GM19193 (cell line): Measurements from ENCODE around the gene FIBCD1.

Experiments
- POLR2A ChIP-seq: IDR thresholded peaks from 4 replicates; pipeline ENCODE4 v1.6.1; 2011; ENCODE audit not compliant: insufficient read depth, insufficient read length; ENCODE audit errors: extremely low read depth

The FIBCD1 gene

DNA sequence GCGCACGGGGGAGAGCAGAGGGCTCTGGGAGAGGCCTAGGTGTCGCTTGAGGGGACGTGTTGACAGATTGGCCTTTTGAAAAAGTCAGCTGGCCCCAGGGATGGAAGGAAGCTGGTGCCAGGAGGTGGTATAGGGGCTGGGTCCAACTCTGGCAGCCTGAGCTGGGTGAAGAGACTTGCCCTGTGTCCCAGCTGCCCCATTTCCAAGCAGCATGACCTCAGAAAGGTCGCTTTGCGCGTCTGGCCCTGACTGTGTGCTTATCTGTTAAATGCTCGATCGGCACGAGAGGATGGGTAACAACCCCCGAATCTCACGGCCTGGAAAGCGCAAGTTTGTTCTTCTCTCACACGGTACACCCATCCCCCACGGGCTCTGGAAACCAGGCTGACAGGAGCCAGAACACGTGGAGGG lies 38.8 kb upstream of the FIBCD1 start:
- no peak for TF ChIP-seq POLR2A

DNA sequence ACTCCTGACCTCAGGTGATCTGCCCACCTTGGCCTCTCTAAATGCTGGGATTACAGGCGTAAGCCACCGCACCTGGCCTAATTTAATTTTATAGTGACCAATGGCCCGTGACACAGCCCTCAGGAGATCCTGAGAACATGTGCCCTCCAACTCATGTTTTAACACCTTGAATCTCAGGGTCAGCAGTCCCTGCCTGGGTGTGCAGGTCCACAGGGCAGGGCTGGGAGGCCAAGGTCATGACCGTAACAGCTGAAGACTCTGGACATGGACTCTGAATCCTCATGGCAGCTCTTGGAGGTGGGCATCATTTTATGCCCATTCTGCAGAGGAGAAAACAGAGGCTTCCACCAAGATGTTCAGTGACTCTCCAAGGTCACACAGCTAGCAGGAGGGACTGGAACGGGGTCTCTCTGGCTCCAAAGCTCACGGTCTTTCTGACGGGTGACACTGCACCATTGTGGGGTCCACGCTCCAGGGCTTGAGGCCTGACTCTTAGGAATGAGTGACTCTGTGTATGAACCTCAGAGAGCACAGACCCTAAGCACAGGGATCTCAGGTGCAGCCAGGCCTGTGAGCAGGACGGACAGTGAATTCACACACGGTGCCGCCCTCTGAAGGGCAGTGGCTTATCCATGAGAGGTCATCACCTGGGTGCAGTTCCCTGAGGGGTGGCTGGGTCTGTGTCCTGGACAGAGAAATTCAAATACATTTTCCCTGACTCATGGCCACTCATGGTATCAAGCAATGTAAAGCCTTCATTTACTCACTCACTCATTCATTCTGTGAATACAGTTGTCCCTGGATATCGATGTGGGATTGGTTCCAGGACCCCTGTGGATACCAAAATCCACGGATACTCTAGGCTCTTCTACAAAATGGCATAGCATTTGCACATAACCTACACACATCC lies 37.1 kb upstream of the FIBCD1 start:
- TF ChIP-seq POLR2A = no peak

DNA sequence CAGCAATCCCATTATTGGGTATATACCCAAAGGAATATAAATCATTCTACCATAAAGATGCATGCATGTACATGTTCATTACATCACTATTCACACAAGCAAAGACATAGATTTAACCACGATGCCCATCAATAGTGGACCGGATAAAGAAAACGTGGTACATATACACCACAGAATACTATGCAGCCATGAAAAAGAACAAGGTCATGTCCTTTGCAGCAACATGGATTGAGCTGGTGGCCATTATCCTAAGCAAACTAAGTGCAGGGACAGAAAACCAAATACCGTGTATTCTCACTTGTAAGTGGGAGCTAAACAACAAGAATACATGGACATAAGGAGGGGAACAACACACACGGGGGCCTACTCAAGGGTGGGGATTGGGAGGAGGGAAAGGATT lies 36.1 kb upstream of the FIBCD1 start:
- no peak for TF ChIP-seq POLR2A

DNA sequence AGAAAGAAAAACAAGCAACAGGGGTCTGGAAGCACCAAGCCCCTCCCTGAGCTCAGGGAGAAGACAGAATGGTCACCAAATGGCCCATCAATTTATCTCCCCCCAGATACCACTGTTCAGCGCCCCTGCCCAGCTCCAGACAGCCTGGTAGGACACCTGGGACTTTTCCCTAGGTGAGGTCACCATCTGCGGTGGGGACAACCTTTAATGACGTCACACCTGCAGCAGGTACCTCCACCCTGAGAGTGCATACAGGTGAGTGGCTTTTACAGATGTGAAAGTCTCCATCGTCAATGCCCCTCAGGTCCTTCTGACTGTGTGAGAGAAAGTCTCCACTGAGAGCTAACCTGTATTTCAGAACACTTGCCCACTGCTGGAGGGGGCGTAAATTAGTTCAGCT lies 35.6 kb upstream of the FIBCD1 start:
- TF ChIP-seq POLR2A = no peak

DNA sequence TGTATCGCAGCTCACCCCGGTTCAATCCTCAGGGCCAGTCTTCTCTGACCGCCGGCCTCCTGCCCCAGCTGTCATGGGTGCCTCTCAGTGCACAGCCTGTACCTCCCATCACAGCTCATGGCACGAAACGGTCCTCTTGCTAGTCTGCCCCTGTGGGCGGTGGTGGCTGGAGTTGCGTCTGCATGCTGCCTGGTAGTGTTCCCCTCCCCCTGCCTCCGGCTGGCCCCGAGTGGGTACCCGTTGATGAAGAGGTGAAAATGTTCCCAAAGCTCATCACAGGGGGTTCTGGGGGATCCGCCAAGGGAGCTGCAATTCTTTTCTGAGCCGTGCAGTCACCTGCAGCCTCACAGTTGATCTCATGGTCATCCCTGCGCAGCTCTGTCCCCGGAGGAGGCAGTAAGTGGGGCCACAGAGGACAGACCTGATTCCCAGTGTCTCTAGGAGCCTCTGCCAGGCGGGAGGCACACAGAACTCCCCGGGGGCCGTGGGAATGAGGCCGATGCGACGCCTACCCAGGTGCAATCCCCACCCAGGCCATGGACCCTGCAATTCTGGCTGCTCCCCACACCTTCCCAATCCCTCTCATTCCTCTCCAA lies 34.7 kb upstream of the FIBCD1 start:
- no peak for TF ChIP-seq POLR2A

DNA sequence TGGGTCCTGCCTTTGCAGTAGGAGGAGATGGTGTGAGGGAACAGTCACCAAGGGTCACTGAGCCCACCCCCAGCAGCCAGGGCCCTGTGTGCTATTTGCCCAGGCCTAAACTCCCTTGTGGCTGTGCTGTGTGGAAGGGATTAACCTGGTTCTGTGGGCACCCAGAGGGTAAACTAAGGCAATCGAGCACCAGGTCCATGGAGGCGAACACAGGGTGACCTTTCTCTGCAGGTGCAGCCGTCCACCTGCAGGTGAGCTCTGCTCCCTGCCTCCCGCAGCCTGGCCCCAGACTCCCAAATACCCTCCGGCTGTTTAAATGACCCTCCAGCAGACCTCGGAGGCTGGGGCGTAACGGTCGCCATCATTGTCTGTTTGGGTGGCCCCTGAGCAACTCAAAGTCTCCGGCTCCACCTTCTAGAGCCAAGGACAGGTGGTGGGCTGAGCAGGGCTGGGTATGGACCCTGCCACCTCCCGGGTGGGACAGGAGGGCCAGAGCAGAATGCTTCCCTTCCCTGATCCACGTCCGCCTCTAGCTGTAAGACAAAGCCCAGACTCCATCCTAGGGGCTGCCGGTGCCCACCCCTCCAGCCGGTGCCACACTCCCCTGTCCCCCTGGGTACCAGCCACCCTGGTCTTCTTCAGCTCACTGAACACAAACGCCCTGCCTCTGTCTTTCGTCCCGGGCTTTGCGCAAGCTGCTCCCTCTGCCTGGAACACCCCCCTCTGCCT lies 34.1 kb upstream of the FIBCD1 start:
- TF ChIP-seq POLR2A = no peak

DNA sequence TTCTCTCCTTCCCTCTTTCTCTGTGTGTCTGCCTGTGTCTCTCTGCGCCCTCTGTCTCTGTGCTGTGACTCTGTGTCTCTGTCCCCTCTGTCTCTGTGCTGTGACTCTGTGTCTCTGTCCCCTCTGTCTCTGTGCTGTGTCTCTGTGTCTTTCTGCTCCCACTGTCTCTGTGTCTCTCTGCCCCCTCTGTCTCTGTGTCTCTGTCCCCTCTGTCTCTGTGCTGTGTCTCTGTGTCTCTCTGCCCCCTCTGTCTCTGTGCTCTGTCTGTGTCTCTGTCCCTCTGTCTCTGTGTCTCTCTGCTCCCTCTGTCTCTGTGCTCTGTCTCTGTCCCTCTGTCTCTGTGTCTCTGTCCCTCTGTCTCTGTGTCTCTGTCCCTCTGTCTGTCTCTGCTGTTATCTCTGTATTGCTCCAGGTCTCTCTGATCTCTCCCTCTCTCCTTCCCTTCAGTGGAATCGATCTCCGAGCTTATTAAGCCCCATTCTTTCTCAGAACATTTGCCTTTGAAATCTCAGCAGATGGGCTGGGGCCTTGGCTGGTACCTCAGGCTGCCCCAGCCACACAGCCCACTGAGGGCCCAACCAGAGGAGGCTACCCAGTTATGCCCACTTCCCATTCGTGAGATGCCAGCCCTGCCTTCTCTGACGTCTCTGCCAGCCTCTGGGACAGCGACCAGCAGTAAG lies 33.4 kb upstream of the FIBCD1 start:
- no peak for TF ChIP-seq POLR2A

DNA sequence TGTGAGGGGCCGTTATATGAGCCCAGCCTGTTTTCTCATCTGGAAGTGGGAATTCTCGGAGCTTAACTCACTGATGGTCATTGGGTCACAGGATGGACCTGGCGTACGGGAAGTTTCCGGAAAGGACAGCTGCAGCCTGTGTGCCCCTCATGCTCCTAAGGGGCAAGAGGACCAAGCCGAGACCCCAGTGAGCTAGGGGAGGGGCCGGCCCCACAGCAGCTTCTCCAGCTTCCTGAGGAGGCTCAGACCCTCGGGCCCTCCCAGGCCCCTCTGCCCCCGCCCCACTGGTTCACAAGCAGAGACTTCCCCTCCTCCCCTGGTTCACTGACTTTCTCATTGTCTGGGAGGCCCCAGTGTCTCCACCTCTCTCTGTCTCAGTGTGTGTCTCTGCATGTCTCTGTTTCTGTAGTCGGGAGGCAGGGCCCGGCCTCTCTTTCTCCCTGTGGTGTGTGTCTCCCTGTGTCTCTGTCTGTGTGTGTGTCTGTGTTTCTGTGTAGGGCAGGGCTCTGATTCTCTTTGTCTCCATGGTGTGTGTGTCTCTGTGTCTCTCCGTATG lies 32.3 kb upstream of the FIBCD1 start:
- TF ChIP-seq POLR2A = no peak

DNA sequence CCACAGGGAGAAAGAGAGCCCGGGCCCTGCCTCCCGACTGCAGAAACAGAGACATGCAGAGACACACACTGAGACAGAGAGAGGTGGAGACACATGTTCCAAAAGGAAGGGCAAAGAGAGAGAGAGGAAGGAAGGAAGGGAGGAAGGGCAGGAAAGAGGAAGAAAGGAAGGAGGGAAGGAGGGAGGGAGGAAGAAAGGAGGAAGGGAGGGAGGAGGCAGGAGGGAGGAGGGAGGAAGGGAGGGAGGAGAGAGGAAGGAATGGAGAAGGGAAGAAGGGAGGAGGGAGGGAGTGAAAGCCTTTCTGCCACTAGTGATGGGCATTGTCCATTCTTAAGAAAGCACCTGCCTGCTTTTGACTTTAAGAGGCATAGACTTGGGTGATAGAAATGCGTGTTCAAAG lies 31.8 kb upstream of the FIBCD1 start:
- no peak for TF ChIP-seq POLR2A

DNA sequence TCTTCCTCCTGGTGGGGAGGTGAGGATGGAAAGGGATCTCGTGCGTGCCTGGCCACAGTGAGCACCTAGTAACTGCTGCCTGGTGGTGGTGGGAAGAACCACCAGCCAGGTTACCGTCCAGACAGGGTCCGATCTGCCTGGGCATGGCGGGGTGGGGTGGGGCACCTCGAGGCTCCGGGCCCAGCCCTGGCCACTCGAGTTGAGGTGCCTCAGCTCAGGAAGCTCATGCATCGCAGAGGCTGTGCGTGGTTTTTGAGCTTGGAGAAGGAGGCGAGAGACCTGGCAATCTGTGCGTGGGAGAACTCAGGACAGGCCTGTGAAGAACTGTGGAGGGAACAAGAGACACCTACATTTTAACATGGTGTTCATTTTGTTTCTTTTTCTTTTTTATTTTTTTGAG lies 31.0 kb upstream of the FIBCD1 start:
- TF ChIP-seq POLR2A = no peak

DNA sequence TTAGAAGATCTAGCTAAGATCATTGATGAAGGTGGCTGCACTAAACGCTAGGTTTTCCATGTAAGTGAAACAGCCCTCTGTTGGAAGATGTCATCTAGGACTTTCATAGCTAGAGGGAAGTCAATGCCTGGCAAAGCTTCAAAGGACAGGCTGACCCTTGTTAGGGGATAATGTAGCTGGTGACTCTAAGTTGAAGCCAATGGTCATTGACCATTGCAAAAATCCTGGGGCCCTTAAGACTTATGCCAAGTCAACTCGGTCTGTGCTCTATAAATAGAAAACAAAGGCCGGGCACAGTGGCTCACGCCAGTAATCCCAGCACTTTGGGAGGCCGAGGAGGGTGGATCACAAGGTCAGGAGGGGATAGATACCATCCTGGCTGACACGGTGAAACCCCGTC lies 26.6 kb upstream of the FIBCD1 start:
- no peak for TF ChIP-seq POLR2A

DNA sequence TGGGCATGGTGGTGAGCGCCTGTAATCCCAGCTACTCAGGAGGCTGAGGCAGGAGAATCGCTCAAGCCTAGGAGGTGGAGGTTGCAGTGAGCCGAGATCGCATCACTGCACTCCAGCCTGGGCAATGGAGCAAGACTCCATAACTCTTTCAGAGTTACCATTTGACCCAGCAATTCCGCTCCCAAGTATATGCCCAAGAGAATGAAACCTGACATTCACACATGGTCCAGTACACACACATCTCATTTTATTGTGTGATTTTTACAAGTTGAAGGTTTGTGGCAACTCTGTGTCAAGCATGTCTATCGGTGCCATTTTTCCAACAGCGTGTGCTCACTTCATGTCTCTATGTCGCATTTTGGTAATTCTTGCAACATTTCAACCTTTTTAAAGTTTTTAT lies 24.9 kb upstream of the FIBCD1 start:
- TF ChIP-seq POLR2A = no peak

DNA sequence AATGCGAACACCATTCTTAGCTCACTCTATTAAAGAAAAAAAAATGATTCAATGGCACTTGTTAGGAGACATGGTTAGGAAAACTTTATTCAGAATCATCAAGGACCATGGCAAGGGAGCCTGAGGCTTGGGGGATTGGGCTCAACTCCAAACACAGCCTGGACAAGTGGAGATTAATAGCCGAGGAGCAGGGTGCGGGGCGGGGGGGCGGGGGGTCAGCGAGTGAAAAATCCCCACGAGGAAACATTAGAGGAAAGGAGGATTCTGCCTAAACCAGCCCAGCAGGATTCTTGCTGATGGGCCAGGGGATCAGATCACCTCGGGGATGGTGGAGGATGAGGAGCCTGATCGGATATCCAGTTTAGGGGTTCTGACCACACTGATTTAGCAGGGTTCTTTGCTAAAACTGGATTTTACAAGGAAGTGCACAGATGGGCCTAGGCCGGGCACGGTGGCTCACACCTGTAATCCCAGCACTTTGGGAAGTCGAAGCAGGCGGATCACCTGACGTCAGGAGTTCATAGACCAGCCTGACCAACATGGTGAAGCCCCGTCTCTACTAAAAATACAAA lies 24.4 kb upstream of the FIBCD1 start:
- TF ChIP-seq POLR2A = no peak
